Measurements from ENCODE around the gene SNRPD1.

GRCh38 chr18:21638822-21639221, 26.7 kb downstream of the SNRPD1 start:
- TF ChIP-seq, protein P1, sequence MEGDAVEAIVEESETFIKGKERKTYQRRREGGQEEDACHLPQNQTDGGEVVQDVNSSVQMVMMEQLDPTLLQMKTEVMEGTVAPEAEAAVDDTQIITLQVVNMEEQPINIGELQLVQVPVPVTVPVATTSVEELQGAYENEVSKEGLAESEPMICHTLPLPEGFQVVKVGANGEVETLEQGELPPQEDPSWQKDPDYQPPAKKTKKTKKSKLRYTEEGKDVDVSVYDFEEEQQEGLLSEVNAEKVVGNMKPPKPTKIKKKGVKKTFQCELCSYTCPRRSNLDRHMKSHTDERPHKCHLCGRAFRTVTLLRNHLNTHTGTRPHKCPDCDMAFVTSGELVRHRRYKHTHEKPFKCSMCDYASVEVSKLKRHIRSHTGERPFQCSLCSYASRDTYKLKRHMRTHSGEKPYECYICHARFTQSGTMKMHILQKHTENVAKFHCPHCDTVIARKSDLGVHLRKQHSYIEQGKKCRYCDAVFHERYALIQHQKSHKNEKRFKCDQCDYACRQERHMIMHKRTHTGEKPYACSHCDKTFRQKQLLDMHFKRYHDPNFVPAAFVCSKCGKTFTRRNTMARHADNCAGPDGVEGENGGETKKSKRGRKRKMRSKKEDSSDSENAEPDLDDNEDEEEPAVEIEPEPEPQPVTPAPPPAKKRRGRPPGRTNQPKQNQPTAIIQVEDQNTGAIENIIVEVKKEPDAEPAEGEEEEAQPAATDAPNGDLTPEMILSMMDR (IDR thresholded peaks at IDR 0.05) = no peak
- no peak for TF ChIP-seq POLR2A (IDR thresholded peaks at IDR 0.05)

Measured in esophagus squamous epithelium (tissue), 4 donors.